Nephron (organoid): ENCODE results near the gene TNNT1.
A peak's percentile ranks its signal among the peaks of the same experiment; 100 is the strongest.
"Not testable (repeated sequence)": the region's sequence is repeated elsewhere in the genome, so short reads cannot be mapped to it uniquely, and the experiment has no call there.

ENCODE experiments used
- H3K27ac Mint-ChIP-seq, 3 experiments: 2 replicates each; pipeline ENCODE4 v1.8.0; 2020; ENCODE audit warnings: mixed read lengths in 3 of 3, mild to moderate bottlenecking in 2 of 3, moderate library complexity in 1 of 3
- H3K27me3 Mint-ChIP-seq: 2 replicates; pipeline ENCODE4 v1.8.0; 2021; ENCODE audit warnings: low read depth, mild to moderate bottlenecking, moderate library complexity, mixed read lengths
- H3K36me3 Mint-ChIP-seq: 2 replicates; pipeline ENCODE4 v1.8.0; 2020; ENCODE audit warnings: low read depth, mixed read lengths
- H3K4me1 Mint-ChIP-seq: 2 replicates; pipeline ENCODE4 v1.8.0; 2020; ENCODE audit warnings: mixed read lengths
- H3K4me3 Mint-ChIP-seq, 3 experiments: 2 replicates each; pipeline ENCODE4 v1.8.0; 2020; ENCODE audit warnings: mild to moderate bottlenecking in 3 of 3, mixed read lengths in 3 of 3, moderate library complexity in 2 of 3
- H3K9me3 Mint-ChIP-seq: 2 replicates; pipeline ENCODE4 v1.8.0; 2020; ENCODE audit warnings: mixed read lengths
- TF ChIP-seq, protein P1 (sequence below), 3 experiments: fragments of 200-600 bp; sonication (generic); IDR thresholded peaks; one replicate each; pipeline ENCODE4 v1.5.0; 2021; ENCODE audit warnings: antibody characterized with exemption in 3 of 3; ENCODE audit not compliant: unreplicated experiment in 3 of 3

The TNNT1 gene

DNA sequence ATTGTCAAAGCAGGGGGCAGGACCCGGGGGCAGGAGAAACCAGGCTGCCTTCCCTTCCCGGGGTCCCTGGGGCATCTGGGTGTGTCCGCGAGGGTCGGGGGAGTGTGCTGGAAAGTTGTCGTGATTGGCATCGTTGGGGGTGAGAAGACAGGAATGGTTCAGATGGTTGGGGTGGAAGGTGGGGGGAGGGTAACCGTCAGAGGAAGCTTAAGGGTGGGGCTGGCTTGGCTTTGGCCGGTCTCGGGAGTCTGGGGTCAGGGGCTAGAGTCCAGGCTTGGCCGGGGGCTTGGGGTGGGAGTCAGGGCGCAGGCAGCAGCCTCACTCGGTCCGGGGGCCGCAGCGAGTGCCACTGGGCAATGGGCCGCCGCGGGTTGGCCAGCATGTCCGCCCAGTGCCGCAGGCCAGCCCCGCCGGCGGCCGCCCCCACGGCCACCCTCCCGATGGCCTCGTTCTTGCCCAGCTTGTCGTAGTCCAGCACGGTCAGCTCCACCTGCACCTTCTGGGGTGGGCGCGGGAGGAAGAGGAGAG, 24.2 kb upstream of the TNNT1 start:
- H3K27me3 Mint-ChIP-seq = peaks cover 95% of the 10 kb centered on the region
- H3K4me3 Mint-ChIP-seq = peak overlapping the region; percentile 69 to 80 (median 74)
- peaks cover 5% of the 10 kb centered on the region for H3K9me3 Mint-ChIP-seq
- TF ChIP-seq, protein P1, sequence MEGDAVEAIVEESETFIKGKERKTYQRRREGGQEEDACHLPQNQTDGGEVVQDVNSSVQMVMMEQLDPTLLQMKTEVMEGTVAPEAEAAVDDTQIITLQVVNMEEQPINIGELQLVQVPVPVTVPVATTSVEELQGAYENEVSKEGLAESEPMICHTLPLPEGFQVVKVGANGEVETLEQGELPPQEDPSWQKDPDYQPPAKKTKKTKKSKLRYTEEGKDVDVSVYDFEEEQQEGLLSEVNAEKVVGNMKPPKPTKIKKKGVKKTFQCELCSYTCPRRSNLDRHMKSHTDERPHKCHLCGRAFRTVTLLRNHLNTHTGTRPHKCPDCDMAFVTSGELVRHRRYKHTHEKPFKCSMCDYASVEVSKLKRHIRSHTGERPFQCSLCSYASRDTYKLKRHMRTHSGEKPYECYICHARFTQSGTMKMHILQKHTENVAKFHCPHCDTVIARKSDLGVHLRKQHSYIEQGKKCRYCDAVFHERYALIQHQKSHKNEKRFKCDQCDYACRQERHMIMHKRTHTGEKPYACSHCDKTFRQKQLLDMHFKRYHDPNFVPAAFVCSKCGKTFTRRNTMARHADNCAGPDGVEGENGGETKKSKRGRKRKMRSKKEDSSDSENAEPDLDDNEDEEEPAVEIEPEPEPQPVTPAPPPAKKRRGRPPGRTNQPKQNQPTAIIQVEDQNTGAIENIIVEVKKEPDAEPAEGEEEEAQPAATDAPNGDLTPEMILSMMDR (IDR thresholded peaks at IDR 0.05; ENCODE audit: unreplicated experiment in 3 of 3) = no peak
- no peaks in the 10 kb centered on the region for H3K36me3 Mint-ChIP-seq
- H3K4me1 Mint-ChIP-seq = peaks cover 7% of the 10 kb centered on the region
- no peak overlapping the region for H3K27ac Mint-ChIP-seq

DNA sequence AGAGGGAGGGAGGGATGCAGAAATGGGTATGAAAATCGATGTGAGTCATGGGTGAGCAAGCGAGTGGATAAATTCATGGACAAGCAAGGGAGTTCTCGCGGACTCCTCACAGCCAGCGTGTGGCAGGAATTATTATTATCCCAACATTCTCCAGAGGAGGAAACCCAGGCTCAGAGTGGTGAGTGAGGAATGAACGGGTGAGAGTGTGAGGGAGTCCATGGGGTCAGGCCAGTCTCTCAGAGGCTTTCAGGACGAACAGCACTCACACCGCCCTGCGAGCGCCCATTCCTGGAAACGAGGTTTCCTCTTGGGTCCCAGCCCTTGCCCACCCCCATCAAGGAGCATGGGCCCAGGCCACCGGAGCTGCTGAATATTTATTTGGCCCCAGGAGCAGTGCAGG, 23.7 kb upstream of the TNNT1 start:
- TF ChIP-seq, protein P1 (IDR thresholded peaks at IDR 0.05; ENCODE audit: unreplicated experiment in 3 of 3) = no peak
- H3K4me3 Mint-ChIP-seq = peak overlapping the region; percentile 66 to 80 (median 68)
- H3K4me1 Mint-ChIP-seq = peaks cover 7% of the 10 kb centered on the region
- peaks cover 93% of the 10 kb centered on the region for H3K27me3 Mint-ChIP-seq
- no peak overlapping the region for H3K27ac Mint-ChIP-seq
- H3K9me3 Mint-ChIP-seq = peaks cover 5% of the 10 kb centered on the region
- no peaks in the 10 kb centered on the region for H3K36me3 Mint-ChIP-seq

DNA sequence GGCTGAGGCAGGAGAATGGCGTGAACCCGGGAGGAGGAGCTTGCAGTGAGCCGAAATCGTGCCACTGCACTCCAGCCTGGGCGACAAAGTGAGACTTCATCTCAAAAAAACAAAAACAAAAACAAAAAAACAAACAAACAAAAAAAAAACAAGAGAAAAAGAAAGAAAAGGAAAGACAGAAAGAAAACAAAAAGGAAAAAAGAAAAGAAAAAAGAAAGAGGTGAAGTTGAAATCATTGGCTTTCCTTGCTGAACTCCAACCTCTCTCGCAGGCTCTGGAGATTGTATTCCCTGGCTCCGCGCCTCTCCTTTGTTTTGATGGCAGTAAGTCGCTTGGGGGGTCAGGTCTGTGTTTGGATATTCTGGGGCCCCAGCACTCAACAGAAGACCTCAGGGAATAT, 23.3 kb upstream of the TNNT1 start:
- not testable (repeated sequence) for H3K4me1 Mint-ChIP-seq, H3K9me3 Mint-ChIP-seq, H3K27ac Mint-ChIP-seq, H3K36me3 Mint-ChIP-seq
- Mint-ChIP-seq H3K4me3 (peak overlapping the region; percentile 66 to 80 (median 68)), H3K27me3 (peaks cover 93% of the 10 kb centered on the region)

DNA sequence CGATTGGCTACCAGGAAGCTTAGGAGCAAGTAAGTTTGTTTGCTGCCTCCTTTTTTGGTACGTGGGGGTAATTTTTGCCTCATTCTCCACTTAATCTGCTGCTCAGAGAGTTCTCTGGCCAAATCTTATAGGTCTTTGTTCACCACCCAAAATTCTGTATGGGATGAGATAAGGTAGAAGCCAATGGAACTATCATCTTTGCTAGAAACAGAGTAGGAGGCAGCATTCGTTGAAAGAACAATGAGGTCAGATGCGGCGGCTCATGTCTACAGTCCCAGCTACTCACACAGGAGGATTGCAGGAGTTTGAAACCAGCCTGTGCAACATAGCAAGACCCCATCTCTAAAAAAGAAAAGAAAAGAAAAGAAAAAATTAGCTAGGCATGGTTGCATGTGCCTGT, 22.4 kb upstream of the TNNT1 start:
- Mint-ChIP-seq H3K9me3 (peaks cover 3% of the 10 kb centered on the region), H3K36me3 (no peaks in the 10 kb centered on the region), H3K4me3 (peak overlapping the region; percentile 11 to 80 (median 48)), H3K27me3 (peaks cover 93% of the 10 kb centered on the region), H3K27ac (no peak overlapping the region), H3K4me1 (peaks cover 7% of the 10 kb centered on the region)
- TF ChIP-seq, protein P1 (IDR thresholded peaks at IDR 0.05; ENCODE audit: unreplicated experiment in 3 of 3) = no peak

DNA sequence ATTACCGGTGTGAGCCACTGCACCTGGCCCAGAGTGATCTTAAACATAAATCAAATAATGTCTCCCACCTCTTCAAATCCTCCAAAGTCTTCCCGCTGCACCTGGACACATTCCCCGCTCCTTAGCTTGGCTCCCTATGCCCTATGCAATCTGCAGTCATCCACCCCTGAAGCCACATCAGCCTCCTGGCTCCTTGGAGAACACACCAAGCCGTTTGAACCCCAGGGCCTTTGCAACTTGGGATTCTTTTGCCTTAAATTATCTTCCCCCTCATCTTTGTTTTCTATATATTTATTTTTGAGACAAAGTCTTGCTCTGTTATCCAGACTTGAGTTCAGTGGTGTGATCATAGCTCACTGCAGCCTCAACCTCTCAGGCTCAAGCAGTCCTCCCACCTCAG, 20.1 kb upstream of the TNNT1 start:
- no peaks in the 10 kb centered on the region for H3K36me3 Mint-ChIP-seq
- H3K4me3 Mint-ChIP-seq = peak overlapping the region; percentile 3 to 56 (median 40)
- no peak overlapping the region for H3K27ac Mint-ChIP-seq
- peaks cover 7% of the 10 kb centered on the region for H3K4me1 Mint-ChIP-seq
- TF ChIP-seq, protein P1 (IDR thresholded peaks at IDR 0.05; ENCODE audit: unreplicated experiment in 3 of 3) = no peak
- peaks cover 85% of the 10 kb centered on the region for H3K27me3 Mint-ChIP-seq
- peaks cover 3% of the 10 kb centered on the region for H3K9me3 Mint-ChIP-seq

DNA sequence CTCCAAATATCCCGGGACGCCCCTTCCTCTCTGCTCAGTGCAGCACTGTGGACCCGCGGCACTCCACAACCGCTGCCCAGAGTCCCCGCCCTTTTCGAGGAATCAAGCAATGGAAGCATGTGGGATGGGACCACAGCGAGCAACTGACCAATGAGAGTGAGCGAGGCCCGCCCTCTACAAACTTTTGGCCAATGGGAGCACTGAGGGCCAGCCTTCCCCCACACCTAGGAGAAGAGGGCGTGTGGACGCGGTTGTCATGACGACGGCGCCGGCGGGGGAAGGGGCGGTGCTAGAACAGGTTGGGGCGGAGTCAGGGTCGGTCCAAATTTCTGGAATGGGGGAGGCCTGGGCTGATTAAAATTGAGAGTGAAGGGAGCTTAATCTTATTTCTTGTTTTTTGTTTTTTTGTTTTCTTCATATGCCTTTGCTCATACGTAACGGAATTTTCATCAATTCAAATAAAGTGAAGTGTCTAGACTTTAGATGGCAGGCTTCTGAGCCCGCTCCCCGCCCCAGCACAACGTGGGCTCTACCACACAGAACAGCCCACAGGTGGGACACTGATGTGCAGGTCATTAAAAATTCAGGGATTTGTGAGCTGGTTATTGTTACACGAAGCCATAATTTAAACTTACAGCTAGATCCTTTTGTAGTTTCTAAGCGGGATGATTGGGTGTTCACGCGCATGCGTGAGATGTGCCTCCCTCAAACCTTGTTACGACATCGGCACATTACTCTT, 17.7 kb upstream of the TNNT1 start, which contains the start of gene DNAAF3:
DNAAF3 (minus strand) TSS at position 84 of the 739 bp plus-strand sequence. CDS start 200 bp downstream, outside the sequence.
- Mint-ChIP-seq H3K9me3 (peaks cover 3% of the 10 kb centered on the region), H3K36me3 (no peaks in the 10 kb centered on the region), H3K4me1 (no peaks in the 10 kb centered on the region), H3K27ac (peak within 1 kb of the TSS; percentile 91 to 95 (median 95)), H3K27me3 (peaks cover 61% of the 10 kb centered on the region), H3K4me3 (peak within 1 kb of the TSS; percentile 87 to 93 (median 92))
- TF ChIP-seq, protein P1 (IDR thresholded peaks at IDR 0.05; ENCODE audit: unreplicated experiment in 3 of 3) = no peak
